GM12875 (cell line): Measurements from ENCODE around the gene ZNF684.

ENCODE experiments used
- H3K4me3 ChIP-seq: one replicate; pipeline ENCODE4 v1.5.1; 2011; ENCODE audit warnings: low read depth, low read length, control low read depth
- CTCF ChIP-seq: IDR thresholded peaks from 2 replicates; pipeline ENCODE4 v1.5.1; 2011; ENCODE audit warnings: low read depth, mild to moderate bottlenecking, control low read depth, inconsistent platforms, low read length, moderate library complexity, borderline replicate concordance; ENCODE audit not compliant: insufficient read depth

Gene ZNF684

GRCh38 chr1:40595623-40596022 is 64.2 kb downstream of the ZNF684 start:
- TF ChIP-seq CTCF = no peak
- no peak overlapping the region for H3K4me3 ChIP-seq
